Liver (tissue), 9 donors: ENCODE measurements around the gene GOLGA2. TPM values are rescaled to one million over a fixed set of nuclear protein-coding genes. Genes with fewer than 3 reads are reported as not detected.

Experiments
- DNase-seq: peaks from one replicate; pipeline ENCODE4 v3.0.0-alpha.2; 2017; ENCODE audit warnings: low spot score
- H3K27ac ChIP-seq, 2 donors: one replicate each; pipeline ENCODE4 v1.7.0; 2013; ENCODE audit warnings: inconsistent platforms in 2 of 2, low read length in 2 of 2, control low read depth in 1 of 2, low read depth in 1 of 2, mild to moderate bottlenecking in 1 of 2
- H3K27me3 ChIP-seq, 4 donors: one replicate each; pipeline versions ENCODE4 v1.6.1 to v1.7.0; 2013; ENCODE audit warnings: low read length in 3 of 4, inconsistent platforms in 1 of 4, mild to moderate bottlenecking in 1 of 4, moderate library complexity in 1 of 4; ENCODE audit not compliant: control insufficient read depth in 4 of 4, insufficient read depth in 4 of 4
- H3K36me3 ChIP-seq, 4 donors: one replicate each; pipeline versions ENCODE4 v1.6.1 to v1.7.0; 2013; ENCODE audit warnings: low read length in 3 of 4, mild to moderate bottlenecking in 3 of 4, low read depth in 1 of 4, moderate library complexity in 1 of 4; ENCODE audit not compliant: control insufficient read depth in 4 of 4, insufficient read depth in 3 of 4
- H3K4me1 ChIP-seq, 4 donors: one replicate each; pipeline versions ENCODE4 v1.6.1 to v1.7.0; 2013; ENCODE audit warnings: low read length in 3 of 4, mild to moderate bottlenecking in 3 of 4, moderate library complexity in 1 of 4; ENCODE audit not compliant: control insufficient read depth in 4 of 4, insufficient read depth in 4 of 4
- H3K4me3 ChIP-seq, 3 donors: one replicate each; pipeline versions ENCODE4 v1.6.1 to v1.7.0; 2013; ENCODE audit warnings: low read length in 3 of 3, control low read depth in 1 of 3, low read depth in 1 of 3, mild to moderate bottlenecking in 1 of 3
- H3K9ac ChIP-seq, 2 donors: one replicate each; pipeline ENCODE4 v1.7.0; 2013; ENCODE audit warnings: low read length in 2 of 2, mild to moderate bottlenecking in 2 of 2, moderate library complexity in 2 of 2, control low read depth in 1 of 2, low read depth in 1 of 2
- H3K9me3 ChIP-seq, 4 donors: one replicate each; pipeline versions ENCODE4 v1.6.1 to v1.7.0; 2013; ENCODE audit warnings: low read length in 3 of 4; ENCODE audit not compliant: control insufficient read depth in 4 of 4
- EGR1 ChIP-seq, 2 donors: IDR thresholded peaks; 2 replicates each; pipeline ENCODE4 v1.6.1; 2016 to 2018; ENCODE audit warnings: antibody characterized with exemption in 2 of 2, low read depth in 2 of 2
- FOXA1 ChIP-seq: IDR thresholded peaks from 2 replicates; pipeline ENCODE4 v1.6.1; 2016; ENCODE audit warnings: antibody characterized with exemption
- FOXA2 ChIP-seq: IDR thresholded peaks from 2 replicates; pipeline ENCODE4 v1.6.1; 2016; ENCODE audit warnings: antibody characterized with exemption
- GABPA ChIP-seq, 2 donors: IDR thresholded peaks in 1 of 2; conservative IDR thresholded peaks in 1 of 2; 2 replicates each; pipeline ENCODE4 v1.6.1; 2016; ENCODE audit warnings: antibody characterized with exemption in 2 of 2, mild to moderate bottlenecking in 1 of 2, moderate library complexity in 1 of 2
- HNF4A ChIP-seq, 2 donors: conservative IDR thresholded peaks; 2 replicates each; pipeline ENCODE4 v1.6.1; 2016; ENCODE audit warnings: antibody characterized with exemption in 2 of 2, mild to moderate bottlenecking in 2 of 2
- HNF4G ChIP-seq: IDR thresholded peaks from 2 replicates; pipeline ENCODE4 v1.6.1; 2016; ENCODE audit warnings: antibody characterized with exemption
- JUND ChIP-seq, 2 donors: IDR thresholded peaks; 2 replicates each; pipeline ENCODE4 v1.6.1; 2016; ENCODE audit warnings: antibody characterized with exemption in 2 of 2
- NR2F2 ChIP-seq: IDR thresholded peaks from 2 replicates; pipeline ENCODE4 v1.6.1; 2016; ENCODE audit warnings: antibody characterized with exemption
- RAD21 ChIP-seq, 2 donors: IDR thresholded peaks; 2 replicates each; pipeline ENCODE4 v1.6.1; 2016; ENCODE audit warnings: antibody characterized with exemption in 2 of 2, mild to moderate bottlenecking in 2 of 2
- RXRA ChIP-seq, 2 donors: IDR thresholded peaks; 2 replicates each; pipeline ENCODE4 v1.6.1; 2017 to 2018; ENCODE audit warnings: antibody characterized with exemption in 2 of 2, mild to moderate bottlenecking in 1 of 2
- SP1 ChIP-seq: IDR thresholded peaks from 2 replicates; pipeline ENCODE4 v1.6.1; 2018; ENCODE audit warnings: antibody characterized with exemption, mild to moderate bottlenecking
- TAF1 ChIP-seq: conservative IDR thresholded peaks from 2 replicates; pipeline ENCODE4 v1.6.1; 2016; ENCODE audit warnings: antibody characterized with exemption, mild to moderate bottlenecking
- YY1 ChIP-seq: IDR thresholded peaks from 2 replicates; pipeline ENCODE4 v1.6.1; 2016; ENCODE audit warnings: antibody characterized with exemption, mild to moderate bottlenecking
- ZBTB33 ChIP-seq: IDR thresholded peaks from 2 replicates; pipeline ENCODE4 v1.6.1; 2016; ENCODE audit warnings: antibody characterized with exemption
- WGBS: extraction: QIAGEN DNeasy Blood & Tissue Kit; methylation state at CpG from one replicate; pipeline ENCODE4 v1.1.7; 2013; 5-methylcytosine and 5-hydroxymethylcytosine counted together
- polyA plus RNA-seq, 2 donors: library from polyadenylated mRNA; stranded (reverse) in 1 of 2; unstranded in 1 of 2; fragments of 200-250 nt in 1 of 2; fragments of >200 nt in 1 of 2; fragmentation: Nextera tagmentation in 1 of 2; extraction: Ambion mirVana in 1 of 2; gene quantifications; one replicate each; pipeline versions ENCODE4 v1.2.1 to v1.2.3, GENCODE V29; 2013 to 2015
- total RNA-seq, 2 donors: library from RNA; depleted of rRNA; stranded (reverse); fragments of >200 nt; gene quantifications; one replicate each; pipeline ENCODE4 v1.2.3, GENCODE V29; 2014
- TF ChIP-seq, protein P1 (sequence below): IDR thresholded peaks from 2 replicates; pipeline ENCODE4 v1.6.1; 2016; ENCODE audit warnings: antibody characterized with exemption
- TF ChIP-seq, protein P2 (sequence below): IDR thresholded peaks from 2 replicates; pipeline ENCODE4 v1.6.1; 2016; ENCODE audit warnings: antibody characterized with exemption
- TF ChIP-seq, protein P3 (sequence below): fragments of 150-350 bp; IDR thresholded peaks from 2 replicates; pipeline ENCODE4 v1.5.1; 2017; ENCODE audit warnings: improper control_type of control experiment, low read depth, low read length; ENCODE audit not compliant: missing input control
- TF ChIP-seq, protein P4 (sequence below): IDR thresholded peaks from 2 replicates; pipeline ENCODE4 v1.6.1; 2016; ENCODE audit warnings: antibody characterized with exemption, mild to moderate bottlenecking
- donor health status: healthy.
- donor health status: healthy.
- donor health status: healthy.
- donor health status: healthy.
- donor health status: healthy.

The GOLGA2 gene
- total and polyA plus RNA-seq, 4 donors = 14.4 to 45.7 (median 27.9) TPM

GRCh38 chr9:128219831-128220230 is 56.0 kb downstream of the GOLGA2 start:
- no peak for DNase-seq
- Histone ChIP-seq H3K27ac (no peak overlapping the region), H3K27me3 (no peaks in the 10 kb centered on the region), H3K9me3 (no peaks in the 10 kb centered on the region), H3K36me3 (peaks cover 0 to 3% (median 0%) of the 10 kb centered on the region in 4 donors), H3K9ac (no peak overlapping the region), H3K4me3 (no peak overlapping the region), H3K4me1 (peaks cover 6 to 35% (median 24%) of the 10 kb centered on the region in 4 donors)
- 92% methylated on average over 9 of the region's 9 CpGs for WGBS
- TF ChIP-seq HNF4A (conservative IDR thresholded peaks at IDR 0.05) = no peak
- TF ChIP-seq EGR1 (IDR thresholded peaks at IDR 0.05; ENCODE audit: low read depth in 2 of 2) = no peak
- TF ChIP-seq GABPA (IDR thresholded peaks at IDR 0.05 in 1 of 2, conservative IDR thresholded peaks at IDR 0.05 in 1 of 2) = no peak
- no peak for TF ChIP-seq RXRA (IDR thresholded peaks at IDR 0.05)
- TF ChIP-seq, protein P1, sequence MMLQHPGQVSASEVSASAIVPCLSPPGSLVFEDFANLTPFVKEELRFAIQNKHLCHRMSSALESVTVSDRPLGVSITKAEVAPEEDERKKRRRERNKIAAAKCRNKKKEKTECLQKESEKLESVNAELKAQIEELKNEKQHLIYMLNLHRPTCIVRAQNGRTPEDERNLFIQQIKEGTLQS = no peak
- no peak for TF ChIP-seq SP1
- TF ChIP-seq FOXA2 = no peak
- TF ChIP-seq ZBTB33 = no peak
- TF ChIP-seq HNF4G = no peak
- TF ChIP-seq YY1 = no peak
- TF ChIP-seq, protein P2, sequence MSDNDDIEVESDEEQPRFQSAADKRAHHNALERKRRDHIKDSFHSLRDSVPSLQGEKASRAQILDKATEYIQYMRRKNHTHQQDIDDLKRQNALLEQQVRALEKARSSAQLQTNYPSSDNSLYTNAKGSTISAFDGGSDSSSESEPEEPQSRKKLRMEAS = no peak
- no peak for TF ChIP-seq JUND (IDR thresholded peaks at IDR 0.05)
- TF ChIP-seq TAF1 = no peak
- no peak for TF ChIP-seq FOXA1
- TF ChIP-seq RAD21 (IDR thresholded peaks at IDR 0.05) = no peak
- no peak for TF ChIP-seq NR2F2
- TF ChIP-seq, protein P3, sequence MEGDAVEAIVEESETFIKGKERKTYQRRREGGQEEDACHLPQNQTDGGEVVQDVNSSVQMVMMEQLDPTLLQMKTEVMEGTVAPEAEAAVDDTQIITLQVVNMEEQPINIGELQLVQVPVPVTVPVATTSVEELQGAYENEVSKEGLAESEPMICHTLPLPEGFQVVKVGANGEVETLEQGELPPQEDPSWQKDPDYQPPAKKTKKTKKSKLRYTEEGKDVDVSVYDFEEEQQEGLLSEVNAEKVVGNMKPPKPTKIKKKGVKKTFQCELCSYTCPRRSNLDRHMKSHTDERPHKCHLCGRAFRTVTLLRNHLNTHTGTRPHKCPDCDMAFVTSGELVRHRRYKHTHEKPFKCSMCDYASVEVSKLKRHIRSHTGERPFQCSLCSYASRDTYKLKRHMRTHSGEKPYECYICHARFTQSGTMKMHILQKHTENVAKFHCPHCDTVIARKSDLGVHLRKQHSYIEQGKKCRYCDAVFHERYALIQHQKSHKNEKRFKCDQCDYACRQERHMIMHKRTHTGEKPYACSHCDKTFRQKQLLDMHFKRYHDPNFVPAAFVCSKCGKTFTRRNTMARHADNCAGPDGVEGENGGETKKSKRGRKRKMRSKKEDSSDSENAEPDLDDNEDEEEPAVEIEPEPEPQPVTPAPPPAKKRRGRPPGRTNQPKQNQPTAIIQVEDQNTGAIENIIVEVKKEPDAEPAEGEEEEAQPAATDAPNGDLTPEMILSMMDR = no peak
- TF ChIP-seq, protein P4, sequence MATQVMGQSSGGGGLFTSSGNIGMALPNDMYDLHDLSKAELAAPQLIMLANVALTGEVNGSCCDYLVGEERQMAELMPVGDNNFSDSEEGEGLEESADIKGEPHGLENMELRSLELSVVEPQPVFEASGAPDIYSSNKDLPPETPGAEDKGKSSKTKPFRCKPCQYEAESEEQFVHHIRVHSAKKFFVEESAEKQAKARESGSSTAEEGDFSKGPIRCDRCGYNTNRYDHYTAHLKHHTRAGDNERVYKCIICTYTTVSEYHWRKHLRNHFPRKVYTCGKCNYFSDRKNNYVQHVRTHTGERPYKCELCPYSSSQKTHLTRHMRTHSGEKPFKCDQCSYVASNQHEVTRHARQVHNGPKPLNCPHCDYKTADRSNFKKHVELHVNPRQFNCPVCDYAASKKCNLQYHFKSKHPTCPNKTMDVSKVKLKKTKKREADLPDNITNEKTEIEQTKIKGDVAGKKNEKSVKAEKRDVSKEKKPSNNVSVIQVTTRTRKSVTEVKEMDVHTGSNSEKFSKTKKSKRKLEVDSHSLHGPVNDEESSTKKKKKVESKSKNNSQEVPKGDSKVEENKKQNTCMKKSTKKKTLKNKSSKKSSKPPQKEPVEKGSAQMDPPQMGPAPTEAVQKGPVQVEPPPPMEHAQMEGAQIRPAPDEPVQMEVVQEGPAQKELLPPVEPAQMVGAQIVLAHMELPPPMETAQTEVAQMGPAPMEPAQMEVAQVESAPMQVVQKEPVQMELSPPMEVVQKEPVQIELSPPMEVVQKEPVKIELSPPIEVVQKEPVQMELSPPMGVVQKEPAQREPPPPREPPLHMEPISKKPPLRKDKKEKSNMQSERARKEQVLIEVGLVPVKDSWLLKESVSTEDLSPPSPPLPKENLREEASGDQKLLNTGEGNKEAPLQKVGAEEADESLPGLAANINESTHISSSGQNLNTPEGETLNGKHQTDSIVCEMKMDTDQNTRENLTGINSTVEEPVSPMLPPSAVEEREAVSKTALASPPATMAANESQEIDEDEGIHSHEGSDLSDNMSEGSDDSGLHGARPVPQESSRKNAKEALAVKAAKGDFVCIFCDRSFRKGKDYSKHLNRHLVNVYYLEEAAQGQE = no peak
